ENCODE data around the gene UBFD1.
"Not testable (repeated sequence)": the region's sequence is repeated elsewhere in the genome, so short reads cannot be mapped to it uniquely, and the experiment has no call there.

UBFD1 gene

DNA sequence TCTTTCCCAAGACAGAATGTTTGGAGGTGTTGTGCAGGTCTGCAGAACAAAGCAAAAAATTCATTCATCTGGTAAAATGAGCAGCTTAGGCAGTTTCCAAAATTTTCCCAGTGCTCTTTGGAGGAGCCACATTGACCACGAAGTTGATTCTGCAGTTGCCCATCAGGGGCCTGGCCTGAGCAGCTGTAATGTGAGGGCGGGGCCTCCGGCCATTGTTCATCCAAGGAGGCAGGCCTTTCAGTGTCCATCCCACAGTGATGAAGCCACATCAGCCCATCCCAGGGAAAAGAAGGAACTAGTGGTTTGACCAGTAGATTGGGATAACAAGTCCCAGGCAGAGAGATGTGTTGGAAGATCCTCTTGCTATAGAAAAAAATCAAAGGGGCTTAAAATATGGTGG is 10.1 kb downstream of the UBFD1 start:
- DNase-seq (ENCODE audit: low read depth in 2 of 2), result no peak

GRCh38 chr16:23570992-23571632 is 13.6 kb downstream of the UBFD1 start:
- no peak for DNase-seq (ENCODE audit: low read depth in 2 of 2)

DNA sequence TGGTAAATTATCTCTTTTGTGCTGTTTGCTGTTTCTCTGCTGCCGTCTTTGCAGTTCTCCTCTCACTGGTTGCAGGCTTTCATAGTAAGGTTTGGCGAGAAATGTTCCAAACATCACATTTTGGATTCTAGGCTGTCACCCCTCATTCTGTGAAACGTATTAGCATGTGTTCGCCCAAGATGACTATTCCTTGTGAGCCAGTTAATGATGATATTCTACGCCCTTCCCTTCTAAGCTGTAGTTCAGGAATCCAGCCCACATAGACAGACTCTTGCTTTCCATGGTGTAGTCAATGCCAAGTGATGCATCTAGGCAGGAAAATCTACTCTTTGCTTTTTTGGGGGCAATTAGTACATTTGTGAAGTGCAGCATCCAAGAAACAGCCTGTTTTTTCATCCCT is 14.4 kb downstream of the UBFD1 start:
- no peak for DNase-seq (ENCODE audit: low read depth in 2 of 2)

GRCh38 chr16:23572394-23572793 is 14.9 kb downstream of the UBFD1 start:
- no peak for DNase-seq (ENCODE audit: low read depth in 2 of 2)

GRCh38 chr16:23573817-23574216 is 16.3 kb downstream of the UBFD1 start:
- DNase-seq (ENCODE audit: low read depth in 2 of 2), result no peak

DNA sequence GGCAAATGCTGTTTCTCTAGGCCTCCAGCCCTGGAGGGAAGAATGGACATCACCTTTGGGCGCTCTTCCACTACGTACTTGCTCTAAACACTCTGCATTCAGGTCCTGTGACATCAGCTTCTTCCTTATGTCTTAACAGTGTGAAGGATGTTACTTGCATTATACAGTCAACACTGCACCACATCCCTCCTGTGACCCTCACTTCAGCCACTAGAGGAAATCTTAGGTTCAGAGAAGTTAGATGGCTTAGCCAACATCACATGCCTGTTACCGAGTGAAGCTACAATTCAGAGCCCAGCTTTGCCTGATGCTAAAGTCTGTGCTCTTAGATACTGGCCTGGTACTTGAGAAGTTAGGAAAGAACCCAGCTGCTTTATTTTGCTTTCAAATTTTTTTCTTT is 18.3 kb downstream of the UBFD1 start:
- no peak for DNase-seq (ENCODE audit: low read depth in 2 of 2)

- DNase-seq (ENCODE audit: low read depth in 2 of 2), result no peak
Measured at GRCh38 chr16:23577493-23577892, 20.0 kb downstream of the UBFD1 start.

- no peak for DNase-seq (ENCODE audit: low read depth in 2 of 2)
Measured at GRCh38 chr16:23578101-23578830, 20.7 kb downstream of the UBFD1 start.

GRCh38 chr16:23579371-23579770 is 21.8 kb downstream of the UBFD1 start:
- no peak for DNase-seq (ENCODE audit: low read depth in 2 of 2)

- no peak for DNase-seq (ENCODE audit: low read depth in 2 of 2)
Measured at GRCh38 chr16:23580391-23580790, 22.9 kb downstream of the UBFD1 start.

DNA sequence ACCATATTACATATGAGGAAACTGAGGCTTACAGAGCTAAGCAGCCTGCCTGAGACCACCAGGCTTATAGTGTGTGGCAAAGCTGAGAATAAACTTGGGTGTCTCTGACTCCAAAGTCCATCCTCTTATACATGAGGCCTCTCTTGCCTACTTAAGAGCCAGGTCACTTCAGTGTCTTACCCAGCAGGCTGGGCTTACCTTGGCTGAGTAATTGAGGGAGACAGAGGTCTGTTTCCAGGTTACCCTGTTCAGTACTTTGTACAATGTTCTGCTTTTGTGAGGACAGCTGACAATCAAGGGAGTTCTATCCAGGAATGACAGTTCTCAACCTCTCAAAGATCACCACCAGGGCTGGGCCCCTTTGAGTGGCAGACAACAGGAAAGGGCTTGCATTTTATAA is 24.2 kb downstream of the UBFD1 start:
- no peak for DNase-seq (ENCODE audit: low read depth in 2 of 2)

DNA sequence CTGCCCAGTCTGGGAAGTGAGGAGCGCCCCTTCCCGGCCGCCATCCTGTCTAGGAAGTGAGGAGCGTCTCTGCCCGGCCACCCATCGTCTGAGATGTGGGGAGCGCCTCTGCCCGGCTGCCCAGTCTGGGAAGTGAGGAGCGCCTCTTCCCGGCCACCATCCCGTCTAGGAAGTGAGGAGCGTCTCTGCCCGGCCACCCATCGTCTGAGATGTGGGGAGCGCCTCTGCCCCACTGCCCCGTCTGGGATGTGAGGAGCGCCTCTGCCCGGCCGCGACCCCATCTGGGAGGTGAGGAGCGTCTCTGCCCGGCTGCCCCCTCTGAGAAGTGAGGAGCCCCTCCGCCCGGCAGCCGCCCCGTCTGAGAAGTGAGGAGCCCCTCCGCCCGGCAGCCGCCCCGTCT is 25.7 kb downstream of the UBFD1 start:
- DNase-seq (ENCODE audit: low read depth in 2 of 2), result not testable (repeated sequence)

GRCh38 chr16:23584186-23585076 is 26.9 kb downstream of the UBFD1 start:
- no peak for DNase-seq (ENCODE audit: low read depth in 2 of 2)

GRCh38 chr16:23587726-23588125 is 30.2 kb downstream of the UBFD1 start:
- no peak for DNase-seq (ENCODE audit: low read depth in 2 of 2)

- DNase-seq (ENCODE audit: low read depth in 2 of 2), result no peak
Measured at GRCh38 chr16:23590181-23590580, 32.7 kb downstream of the UBFD1 start.

DNA sequence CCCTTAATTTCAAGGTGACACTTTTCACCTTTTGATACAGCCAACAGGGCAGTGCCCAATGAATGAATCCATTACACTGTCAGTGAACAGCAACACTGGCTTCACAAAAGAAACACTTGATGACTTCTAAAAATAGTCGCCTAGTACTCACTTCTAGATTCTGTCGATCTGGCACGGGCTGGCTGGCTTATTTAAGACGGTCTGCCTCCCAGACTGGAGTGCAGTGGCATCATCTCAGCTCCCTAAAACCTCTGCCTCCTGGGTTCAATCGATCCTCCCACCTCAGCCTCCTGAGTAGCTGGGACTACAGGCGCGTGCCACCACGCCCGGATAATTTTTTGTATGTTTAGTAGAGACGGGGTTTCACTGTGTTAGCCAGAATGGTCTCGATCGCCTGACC is 36.7 kb downstream of the UBFD1 start:
- no peak for DNase-seq (ENCODE audit: low read depth in 2 of 2)

- DNase-seq (ENCODE audit: low read depth in 2 of 2), result no peak
Measured at GRCh38 chr16:23595246-23595950, 37.9 kb downstream of the UBFD1 start.

- DNase-seq (ENCODE audit: low read depth in 2 of 2), result peak; percentile 76 to 84
Measured at GRCh38 chr16:23595951-23596720, 38.6 kb downstream of the UBFD1 start, which contains the start of gene NDUFAB1. NDUFAB1 (minus strand) TSS chr16:23596316; CDS start chr16:23596290, 26 bp downstream.

DNA sequence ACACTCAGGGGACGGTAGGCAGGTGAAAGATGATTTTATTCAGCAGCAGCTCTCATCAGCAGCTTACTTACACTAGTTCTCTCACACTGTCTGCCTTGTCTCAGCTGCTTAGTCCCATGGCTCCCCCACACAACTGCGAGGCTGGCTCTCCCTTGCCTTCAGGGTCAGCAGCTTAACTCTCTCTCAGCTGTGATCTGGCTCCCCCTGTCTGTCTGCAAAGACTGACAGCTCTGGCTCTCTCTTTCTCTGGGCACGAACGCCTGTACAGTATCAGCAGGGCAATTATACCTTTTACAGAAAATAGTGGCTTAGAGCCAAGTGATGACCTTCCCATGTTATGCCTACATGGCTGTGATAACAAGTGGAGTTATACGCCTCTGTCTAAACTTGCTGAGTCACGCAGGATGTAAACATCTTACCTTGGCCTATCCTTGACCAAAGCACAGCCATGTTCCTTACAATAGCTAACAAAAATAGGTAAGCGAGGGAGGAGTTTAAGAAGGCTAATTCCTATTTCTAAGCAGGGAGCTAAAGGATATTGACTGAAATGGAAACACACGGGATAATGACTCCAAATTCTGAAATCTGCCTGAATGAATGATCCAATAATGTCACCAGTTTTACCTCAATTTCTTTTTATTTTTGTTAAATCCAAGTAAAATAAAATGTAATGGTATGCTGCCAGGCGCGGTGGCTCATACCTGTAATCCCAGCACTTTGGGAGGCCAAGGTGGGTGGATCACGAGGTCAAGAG is 39.7 kb downstream of the UBFD1 start:
- DNase-seq (ENCODE audit: low read depth in 2 of 2), result no peak

GRCh38 chr16:23607726-23608125 is 50.2 kb downstream of the UBFD1 start:
- DNase-seq (ENCODE audit: low read depth in 2 of 2), result no peak
